Measurements from ENCODE around the gene RPUSD4.

DNA sequence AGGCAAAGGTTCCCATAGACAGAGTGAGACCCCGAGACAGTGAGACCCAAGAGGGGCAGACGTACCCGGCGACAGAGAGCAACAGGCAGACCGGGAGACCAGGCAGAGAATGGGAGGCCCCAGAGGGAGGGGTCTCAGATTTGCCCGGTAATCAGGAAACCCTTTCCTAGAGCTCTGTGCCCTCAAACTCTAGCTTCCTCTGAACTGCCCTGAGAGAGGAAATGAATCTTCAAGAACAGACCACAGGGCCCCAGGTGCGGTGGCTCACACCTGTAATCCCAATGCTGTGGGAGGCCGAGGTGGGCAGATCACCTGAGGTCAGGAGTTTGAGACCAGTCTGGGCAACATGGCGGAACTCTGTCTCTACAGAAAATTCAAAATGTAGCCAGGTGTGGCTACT is 47.7 kb downstream of the RPUSD4 start:
- TF ChIP-seq, protein P1, sequence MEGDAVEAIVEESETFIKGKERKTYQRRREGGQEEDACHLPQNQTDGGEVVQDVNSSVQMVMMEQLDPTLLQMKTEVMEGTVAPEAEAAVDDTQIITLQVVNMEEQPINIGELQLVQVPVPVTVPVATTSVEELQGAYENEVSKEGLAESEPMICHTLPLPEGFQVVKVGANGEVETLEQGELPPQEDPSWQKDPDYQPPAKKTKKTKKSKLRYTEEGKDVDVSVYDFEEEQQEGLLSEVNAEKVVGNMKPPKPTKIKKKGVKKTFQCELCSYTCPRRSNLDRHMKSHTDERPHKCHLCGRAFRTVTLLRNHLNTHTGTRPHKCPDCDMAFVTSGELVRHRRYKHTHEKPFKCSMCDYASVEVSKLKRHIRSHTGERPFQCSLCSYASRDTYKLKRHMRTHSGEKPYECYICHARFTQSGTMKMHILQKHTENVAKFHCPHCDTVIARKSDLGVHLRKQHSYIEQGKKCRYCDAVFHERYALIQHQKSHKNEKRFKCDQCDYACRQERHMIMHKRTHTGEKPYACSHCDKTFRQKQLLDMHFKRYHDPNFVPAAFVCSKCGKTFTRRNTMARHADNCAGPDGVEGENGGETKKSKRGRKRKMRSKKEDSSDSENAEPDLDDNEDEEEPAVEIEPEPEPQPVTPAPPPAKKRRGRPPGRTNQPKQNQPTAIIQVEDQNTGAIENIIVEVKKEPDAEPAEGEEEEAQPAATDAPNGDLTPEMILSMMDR (conservative IDR thresholded peaks at IDR 0.05; ENCODE audit: low read depth, low read length): no peak
- TF ChIP-seq EZH2 (IDR thresholded peaks at IDR 0.05; ENCODE audit: low read length, unreplicated experiment): no peak

Data from PC-3 (cell line).